Measurements from ENCODE around the gene TOP2A. TPM values are rescaled to one million over a fixed set of nuclear protein-coding genes. Genes with fewer than 3 reads are reported as not detected.

The TOP2A gene
- total RNA-seq, 4 donors from 2014 or later = 0.26 to 1.6 (median 1.0) TPM

GRCh38 chr17:40352779-40353394 is 64.8 kb downstream of the TOP2A start:
- Histone ChIP-seq H3K36me3 (peaks cover 0 to 45% of the 10 kb centered on the region in 2 donors), H3K4me1 (peaks cover 41 to 44% of the 10 kb centered on the region in 2 donors), H3K4me3 (no peak overlapping the region), H3K9me3 (no peaks in the 10 kb centered on the region), H3K27me3 (no peaks in the 10 kb centered on the region), H3K27ac (peak overlapping the region in 2 of 4 donors; percentile 95 to 100)
- intact Hi-C loops (cut with DNase I; ENCODE audit: low total_unique reads) (loop anchor here (5.0 to 10.0 kb wide), 2 partner anchors 148 to 159 kb away; no protein-coding TSS in a partner anchor), in situ Hi-C loops (cut with MboI; ENCODE audit: low sequenced_read_pairs in 4 of 4) (loop anchor here in 3 of 4 donors (5.0 to 25.0 kb wide), 3 partner anchors 51 to 148 kb away; partner anchors contain the start of gene WIPF2 (in 1 of the 3))
- ATAC-seq = no peak
- no peak for TF ChIP-seq POLR2A (IDR thresholded peaks at IDR 0.05)
- TF ChIP-seq CTCF (IDR thresholded peaks at IDR 0.05 in 4 of 5, conservative IDR thresholded peaks at IDR 0.05 in 1 of 5) = no peak
- DNase-seq = no peak

GRCh38 chr17:40352237-40352778 is 65.4 kb downstream of the TOP2A start:
- Histone ChIP-seq H3K9me3 (no peaks in the 10 kb centered on the region), H3K4me3 (no peak overlapping the region), H3K4me1 (peaks cover 47 to 50% of the 10 kb centered on the region in 2 donors), H3K27ac (peak overlapping the region; percentile 51 to 100 (median 76)), H3K27me3 (no peaks in the 10 kb centered on the region), H3K36me3 (peaks cover 0 to 45% of the 10 kb centered on the region in 2 donors)
- ATAC-seq (no peak), DNase-seq (no peak)
- in situ Hi-C loops (cut with MboI; ENCODE audit: low sequenced_read_pairs in 4 of 4) = loop anchor here in 3 of 4 donors (5.0 to 25.0 kb wide), 3 partner anchors 50 to 148 kb away; partner anchors contain the start of gene WIPF2 (in 1 of the 3)
- intact Hi-C loops (cut with DNase I; ENCODE audit: low total_unique reads) = loop anchor here (5.0 to 10.0 kb wide), 2 partner anchors 148 to 160 kb away; no protein-coding TSS in a partner anchor
- TF ChIP-seq POLR2A (IDR thresholded peaks at IDR 0.05) = no peak
- no peak for TF ChIP-seq CTCF (IDR thresholded peaks at IDR 0.05 in 4 of 5, conservative IDR thresholded peaks at IDR 0.05 in 1 of 5)

- in situ Hi-C loops (cut with MboI; ENCODE audit: low sequenced_read_pairs in 4 of 4) = loop anchor here in 3 of 4 donors (5.0 to 25.0 kb wide), 3 partner anchors 49 to 147 kb away; partner anchors contain the start of gene WIPF2 (in 1 of the 3)
- H3K27ac ChIP-seq = peak overlapping the region; percentile 51 to 100 (median 76)
- H3K4me1 ChIP-seq = peaks cover 54 to 57% of the 10 kb centered on the region in 2 donors
- H3K27me3 ChIP-seq = no peaks in the 10 kb centered on the region
- no peak overlapping the region for H3K4me3 ChIP-seq
- ATAC-seq = no peak
- TF ChIP-seq CTCF (IDR thresholded peaks at IDR 0.05 in 4 of 5, conservative IDR thresholded peaks at IDR 0.05 in 1 of 5) = no peak
- no peak for TF ChIP-seq POLR2A (IDR thresholded peaks at IDR 0.05)
- H3K36me3 ChIP-seq = peaks cover 0 to 43% of the 10 kb centered on the region in 2 donors
- H3K9me3 ChIP-seq = no peaks in the 10 kb centered on the region
- no peak for DNase-seq
- intact Hi-C loops (cut with DNase I; ENCODE audit: low total_unique reads) = loop anchor here (5.0 to 10.0 kb wide), 2 partner anchors 147 to 161 kb away; no protein-coding TSS in a partner anchor
Measured at GRCh38 chr17:40351359-40352236, 66.1 kb downstream of the TOP2A start.

GRCh38 chr17:40350689-40351358 is 66.9 kb downstream of the TOP2A start:
- no peaks in the 10 kb centered on the region for H3K27me3 ChIP-seq
- H3K27ac ChIP-seq = peak overlapping the region; percentile 56 to 100 (median 97)
- peaks cover 0 to 35% of the 10 kb centered on the region in 2 donors for H3K36me3 ChIP-seq
- in situ Hi-C loops (cut with MboI; ENCODE audit: low sequenced_read_pairs in 4 of 4) (loop anchor here in 3 of 4 donors (5.0 to 25.0 kb wide), 3 partner anchors 49 to 146 kb away; partner anchors contain the start of gene WIPF2 (in 1 of the 3)), intact Hi-C loops (cut with DNase I; ENCODE audit: low total_unique reads) (loop anchor here (5.0 to 10.0 kb wide), 2 partner anchors 146 to 161 kb away; no protein-coding TSS in a partner anchor)
- H3K4me1 ChIP-seq = peaks cover 61 to 65% of the 10 kb centered on the region in 2 donors
- no peak for DNase-seq
- no peak overlapping the region for H3K4me3 ChIP-seq
- no peak for ATAC-seq
- H3K9me3 ChIP-seq = no peaks in the 10 kb centered on the region
- TF ChIP-seq POLR2A (IDR thresholded peaks at IDR 0.05) (no peak), CTCF (IDR thresholded peaks at IDR 0.05 in 4 of 5, conservative IDR thresholded peaks at IDR 0.05 in 1 of 5) (no peak)
